SK-N-SH (cell line): ENCODE measurements around the gene DLK2. TPM values are rescaled to one million over a fixed set of nuclear protein-coding genes. Genes with fewer than 3 reads are reported as not detected.

Experiments
- CTCF ChIA-PET: fragments of 300-600, 350-600 bp; formaldehyde crosslinking; extraction: SDS; loops from one replicate; lab custom pipeline; 2021; lab: Yijun Ruan, JAX
- POLR2A ChIA-PET: fragments of 350-600 bp; sonication (Branson Sonifier 250); formaldehyde crosslinking; extraction: SDS; loops from one replicate; lab custom pipeline; 2020; ENCODE audit warnings: antibody characterized with exemption, inconsistent platforms; lab: Yijun Ruan, JAX
- DNase-seq: peaks from one replicate; pipeline ENCODE4 v3.0.0; 2012
- H2AFZ ChIP-seq: fragments of 200-600 bp; sonication (generic); 2 replicates; pipeline ENCODE4 v1.8.1; 2016; ENCODE audit warnings: antibody characterized with exemption, mild to moderate bottlenecking, low read depth
- H3F3A ChIP-seq: fragments of 200-600 bp; sonication (generic); replicated peaks from 2 replicates; pipeline ENCODE3; 2016; ENCODE audit warnings: antibody characterized with exemption, mild to moderate bottlenecking; ENCODE audit not compliant: insufficient read depth
- H3K27ac ChIP-seq, 2 experiments: fragments of 200-500 bp in 1 of 2; fragments of 200-600 bp in 1 of 2; sonication (Bioruptor generic) in 1 of 2; sonication (generic), shearing (Covaris generic) in 1 of 2; 2 replicates each; pipeline versions ENCODE4 v1.5.1 to v1.6.1; 2014 to 2016; ENCODE audit warnings: low read depth in 2 of 2, inconsistent platforms in 1 of 2, low read length in 1 of 2, mild to moderate bottlenecking in 1 of 2, mixed read lengths in 1 of 2
- H3K27me3 ChIP-seq: fragments of 200-600 bp; sonication (generic), shearing (Covaris generic); 2 replicates; pipeline ENCODE4 v1.6.1; 2016; ENCODE audit warnings: mixed run types; ENCODE audit not compliant: insufficient read depth
- H3K36me3 ChIP-seq, 2 experiments: fragments of 200-500 bp in 1 of 2; fragments of 200-600 bp in 1 of 2; sonication (Bioruptor generic) in 1 of 2; sonication (generic) in 1 of 2; replicated peaks in 1 of 2; 2 replicates each; pipeline versions ENCODE3 to v1.5.1; 2014 to 2016; ENCODE audit warnings: low read length in 1 of 2, mild to moderate bottlenecking in 1 of 2; ENCODE audit not compliant: insufficient read depth in 2 of 2, control insufficient read depth in 1 of 2
- H3K4me1 ChIP-seq, 2 experiments: fragments of 200-500 bp in 1 of 2; fragments of 200-600 bp in 1 of 2; sonication (Bioruptor generic) in 1 of 2; sonication (generic), shearing (Covaris generic) in 1 of 2; 2 replicates each; pipeline versions ENCODE4 v1.5.1 to v1.6.1; 2014 to 2016; ENCODE audit warnings: low read depth in 1 of 2, low read length in 1 of 2, mixed run types in 1 of 2; ENCODE audit not compliant: insufficient read depth in 2 of 2, control insufficient read depth in 1 of 2
- H3K4me2 ChIP-seq: fragments of 200-600 bp; sonication (generic), shearing (Covaris generic); 2 replicates; pipeline ENCODE4 v1.6.1; 2017; ENCODE audit warnings: mixed run types
- H3K4me3 ChIP-seq, 2 experiments: fragments of 200-500 bp in 1 of 2; fragments of 200-600 bp in 1 of 2; sonication (Bioruptor generic) in 1 of 2; sonication (generic), shearing (Covaris generic) in 1 of 2; 2 replicates each; pipeline versions ENCODE4 v1.5.1 to v1.8.1; 2014 to 2016; ENCODE audit warnings: low read depth in 2 of 2, inconsistent platforms in 1 of 2, low read length in 1 of 2, mild to moderate bottlenecking in 1 of 2, mixed read lengths in 1 of 2, moderate library complexity in 1 of 2
- H3K79me2 ChIP-seq: fragments of 200-600 bp; sonication (generic); 2 replicates; pipeline ENCODE4 v1.8.1; 2017; ENCODE audit warnings: mild to moderate bottlenecking; ENCODE audit not compliant: insufficient read depth
- H3K9ac ChIP-seq: fragments of 200-600 bp; sonication (generic); 2 replicates; pipeline ENCODE4 v1.6.1; 2017; ENCODE audit warnings: mixed run types
- H3K9me2 ChIP-seq: fragments of 200-600 bp; sonication (generic); 2 replicates; pipeline ENCODE4 v1.6.1; 2017; ENCODE audit warnings: mixed run types
- H3K9me3 ChIP-seq: fragments of 200-600 bp; sonication (generic); 2 replicates; pipeline ENCODE4 v1.6.1; 2017; ENCODE audit warnings: mixed run types, mild to moderate bottlenecking, moderate library complexity
- H4K20me1 ChIP-seq: fragments of 200-600 bp; sonication (generic); 2 replicates; pipeline ENCODE4 v1.6.1; 2017; ENCODE audit warnings: mild to moderate bottlenecking, mixed run types; ENCODE audit not compliant: insufficient read depth
- EP300 ChIP-seq, 2 experiments: IDR thresholded peaks; 2 replicates each; pipeline versions ENCODE4 v1.4.0 to v1.6.1; 2012; ENCODE audit warnings: borderline replicate concordance in 1 of 2, low read depth in 1 of 2, low read length in 1 of 2
- EZH2phosphoT487 ChIP-seq: fragments of 200-600 bp; sonication (generic); IDR thresholded peaks from 2 replicates; pipeline ENCODE4 v1.6.1; 2017; ENCODE audit warnings: low read depth, mixed run types, mild to moderate bottlenecking, antibody characterized with exemption, moderate library complexity, borderline replicate concordance
- FOSL2 ChIP-seq: IDR thresholded peaks from 2 replicates; pipeline ENCODE4 v1.4.0; 2012; ENCODE audit warnings: low read depth, mild to moderate bottlenecking, moderate library complexity, borderline replicate concordance
- FOXJ3 ChIP-seq: sonication (generic); formaldehyde crosslinking; IDR thresholded peaks from 2 replicates; pipeline ENCODE4 v1.5.1; 2020; ENCODE audit warnings: mild to moderate bottlenecking, missing genetic modification reagents
- FOXM1 ChIP-seq: IDR thresholded peaks from 2 replicates; pipeline ENCODE4 v1.4.0; 2012; ENCODE audit warnings: low read depth, mild to moderate bottlenecking
- GABPA ChIP-seq: IDR thresholded peaks from 2 replicates; pipeline ENCODE4 v1.4.0; 2012; ENCODE audit warnings: low read depth, mild to moderate bottlenecking
- GATA2 ChIP-seq: sonication (generic); formaldehyde crosslinking; IDR thresholded peaks from 2 replicates; pipeline ENCODE4 v1.5.0; 2020; ENCODE audit warnings: mild to moderate bottlenecking, missing genetic modification reagents
- JUND ChIP-seq: IDR thresholded peaks from 2 replicates; pipeline ENCODE4 v1.4.0; 2012
- NFIC ChIP-seq: IDR thresholded peaks from 2 replicates; pipeline ENCODE4 v1.4.0; 2012; ENCODE audit warnings: borderline replicate concordance
- NRF1 ChIP-seq: IDR thresholded peaks from 2 replicates; pipeline ENCODE4 v1.6.1; 2012; ENCODE audit warnings: low read depth, mild to moderate bottlenecking, low read length
- RCOR1 ChIP-seq: fragments of 150-350 bp; IDR thresholded peaks from 2 replicates; pipeline ENCODE4 v1.6.1; 2017; ENCODE audit warnings: antibody characterized with exemption, low read length
- RFX5 ChIP-seq: IDR thresholded peaks from 2 replicates; pipeline ENCODE4 v1.6.1; 2012; ENCODE audit warnings: mild to moderate bottlenecking, improper control_type of control experiment, low read length
- SIN3A ChIP-seq: IDR thresholded peaks from 2 replicates; pipeline ENCODE4 v1.6.1; 2012; ENCODE audit warnings: low read depth, mild to moderate bottlenecking, low read length, moderate library complexity, borderline replicate concordance
- TAF1 ChIP-seq: IDR thresholded peaks from 2 replicates; pipeline ENCODE4 v1.6.1; 2012; ENCODE audit warnings: low read depth, mild to moderate bottlenecking, low read length, moderate library complexity, borderline replicate concordance
- USF2 ChIP-seq: fragments of 150-350 bp; IDR thresholded peaks from 2 replicates; pipeline ENCODE4 v1.6.1; 2017; ENCODE audit warnings: antibody characterized with exemption, low read length, low read depth, borderline replicate concordance
- WGBS: methylation state at CpG from one replicate; pipeline ENCODE4 v1.1.6; 2017; ENCODE audit warnings: low lambda C conversion rate; 5-methylcytosine and 5-hydroxymethylcytosine counted together
- polyA plus RNA-seq, 3 experiments: library from polyadenylated mRNA; depleted of rRNA; stranded (reverse); fragments of >200 nt; gene quantifications; 2 replicates each; pipeline ENCODE4 v1.2.3, GENCODE V29; 2012
- TF ChIP-seq, protein P1 (sequence below): IDR thresholded peaks from 2 replicates; pipeline ENCODE4 v1.4.0; 2012; ENCODE audit warnings: low read depth, borderline replicate concordance
- TF ChIP-seq, protein P2 (sequence below): IDR thresholded peaks from 2 replicates; pipeline ENCODE4; 2012
- TF ChIP-seq, protein P3 (sequence below): IDR thresholded peaks from 2 replicates; pipeline ENCODE4 v1.4.0; 2012; ENCODE audit warnings: low read depth, borderline replicate concordance

Gene DLK2
- polyA plus RNA-seq, 1 of the 3 experiments (the other 2 are of a cell fraction), result 3.9 TPM

DNA sequence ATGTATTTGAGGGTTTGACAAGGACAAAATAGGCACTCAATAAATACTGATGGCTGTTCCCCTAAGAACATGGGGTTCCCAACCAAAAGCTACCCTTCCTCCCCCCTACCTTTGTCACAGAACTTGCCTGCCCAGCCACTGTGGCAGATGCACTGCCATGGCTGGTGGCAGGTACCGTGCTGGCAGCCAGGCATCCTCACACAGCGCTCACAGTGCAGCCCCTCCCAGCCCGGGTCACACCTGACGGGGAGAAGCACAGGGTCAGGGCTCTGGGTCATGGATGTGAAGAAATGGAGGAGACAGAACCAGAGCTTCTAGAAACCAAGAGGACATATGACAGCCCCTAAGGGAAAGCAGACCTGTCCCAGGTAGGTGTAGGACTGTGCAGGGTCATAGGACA is 2.5 kb downstream of the DLK2 start:
- H3K27me3 ChIP-seq, result peaks cover 7% of the 10 kb centered on the region; the same call in 1 of the 2 replicates
- H3K79me2 ChIP-seq, result no peaks in the 10 kb centered on the region
- no peak for TF ChIP-seq JUND
- no peak for TF ChIP-seq RFX5
- TF ChIP-seq FOXJ3 (CRISPR knock-in tag), result no peak
- TF ChIP-seq, protein P1, sequence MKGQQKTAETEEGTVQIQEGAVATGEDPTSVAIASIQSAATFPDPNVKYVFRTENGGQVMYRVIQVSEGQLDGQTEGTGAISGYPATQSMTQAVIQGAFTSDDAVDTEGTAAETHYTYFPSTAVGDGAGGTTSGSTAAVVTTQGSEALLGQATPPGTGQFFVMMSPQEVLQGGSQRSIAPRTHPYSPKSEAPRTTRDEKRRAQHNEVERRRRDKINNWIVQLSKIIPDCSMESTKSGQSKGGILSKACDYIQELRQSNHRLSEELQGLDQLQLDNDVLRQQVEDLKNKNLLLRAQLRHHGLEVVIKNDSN, result no peak
- TF ChIP-seq GABPA, result no peak
- TF ChIP-seq FOSL2, result no peak
- TF ChIP-seq NFIC, result no peak
- TF ChIP-seq, protein P2, sequence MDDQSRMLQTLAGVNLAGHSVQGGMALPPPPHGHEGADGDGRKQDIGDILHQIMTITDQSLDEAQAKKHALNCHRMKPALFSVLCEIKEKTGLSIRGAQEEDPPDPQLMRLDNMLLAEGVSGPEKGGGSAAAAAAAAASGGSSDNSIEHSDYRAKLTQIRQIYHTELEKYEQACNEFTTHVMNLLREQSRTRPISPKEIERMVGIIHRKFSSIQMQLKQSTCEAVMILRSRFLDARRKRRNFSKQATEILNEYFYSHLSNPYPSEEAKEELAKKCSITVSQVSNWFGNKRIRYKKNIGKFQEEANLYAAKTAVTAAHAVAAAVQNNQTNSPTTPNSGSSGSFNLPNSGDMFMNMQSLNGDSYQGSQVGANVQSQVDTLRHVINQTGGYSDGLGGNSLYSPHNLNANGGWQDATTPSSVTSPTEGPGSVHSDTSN, result no peak
- TF ChIP-seq RCOR1, result no peak
- TF ChIP-seq, protein P3, sequence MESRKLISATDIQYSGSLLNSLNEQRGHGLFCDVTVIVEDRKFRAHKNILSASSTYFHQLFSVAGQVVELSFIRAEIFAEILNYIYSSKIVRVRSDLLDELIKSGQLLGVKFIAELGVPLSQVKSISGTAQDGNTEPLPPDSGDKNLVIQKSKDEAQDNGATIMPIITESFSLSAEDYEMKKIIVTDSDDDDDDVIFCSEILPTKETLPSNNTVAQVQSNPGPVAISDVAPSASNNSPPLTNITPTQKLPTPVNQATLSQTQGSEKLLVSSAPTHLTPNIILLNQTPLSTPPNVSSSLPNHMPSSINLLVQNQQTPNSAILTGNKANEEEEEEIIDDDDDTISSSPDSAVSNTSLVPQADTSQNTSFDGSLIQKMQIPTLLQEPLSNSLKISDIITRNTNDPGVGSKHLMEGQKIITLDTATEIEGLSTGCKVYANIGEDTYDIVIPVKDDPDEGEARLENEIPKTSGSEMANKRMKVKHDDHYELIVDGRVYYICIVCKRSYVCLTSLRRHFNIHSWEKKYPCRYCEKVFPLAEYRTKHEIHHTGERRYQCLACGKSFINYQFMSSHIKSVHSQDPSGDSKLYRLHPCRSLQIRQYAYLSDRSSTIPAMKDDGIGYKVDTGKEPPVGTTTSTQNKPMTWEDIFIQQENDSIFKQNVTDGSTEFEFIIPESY, result no peak
- no peaks in the 10 kb centered on the region for H3K9me3 ChIP-seq
- peaks cover 0 to 8% of the 10 kb centered on the region in 2 experiments; a peak in 1 of 4 replicates for H3K4me1 ChIP-seq
- H3K9ac ChIP-seq, result no peak overlapping the region
- H4K20me1 ChIP-seq, result no peaks in the 10 kb centered on the region
- peaks cover 3 to 24% of the 10 kb centered on the region in 2 experiments for H3K36me3 ChIP-seq
- DNase-seq, result no peak
- no peak overlapping the region for H3K27ac ChIP-seq
- peaks cover 11% of the 10 kb centered on the region for H3F3A ChIP-seq
- no peak overlapping the region for H2AFZ ChIP-seq
- POLR2A ChIA-PET, result interaction anchor here (0.8 kb wide), 1 partner anchor 12 kb away, joined by 3 read pairs; no protein-coding TSS in a partner anchor
- CTCF ChIA-PET, result interaction anchor here (0.9 to 14.6 kb wide), 6 partner anchors 17 to 63 kb away, joined by 3 to 382 read pairs (median 4); partner anchors contain the start of gene LRRC73
- H3K9me2 ChIP-seq, result no peaks in the 10 kb centered on the region
- no peak overlapping the region for H3K4me2 ChIP-seq
- no peak overlapping the region for H3K4me3 ChIP-seq
- WGBS, result 100% methylated on average over 2 of the region's 4 CpGs

GRCh38 chr6:43451939-43452338 is 3.4 kb downstream of the DLK2 start:
- H3F3A ChIP-seq, result peaks cover 11% of the 10 kb centered on the region
- H3K4me2 ChIP-seq, result no peak overlapping the region
- no peaks in the 10 kb centered on the region for H3K9me2 ChIP-seq
- H3K36me3 ChIP-seq, result peaks cover 3 to 33% of the 10 kb centered on the region in 2 experiments
- no peaks in the 10 kb centered on the region for H4K20me1 ChIP-seq
- H3K9ac ChIP-seq, result no peak overlapping the region
- H3K27me3 ChIP-seq, result peaks cover 7% of the 10 kb centered on the region; the same call in 1 of the 2 replicates
- no peak overlapping the region for H2AFZ ChIP-seq
- no peaks in the 10 kb centered on the region for H3K79me2 ChIP-seq
- H3K4me3 ChIP-seq, result no peak overlapping the region
- POLR2A ChIA-PET, result no interaction called here
- H3K9me3 ChIP-seq, result no peaks in the 10 kb centered on the region
- peaks cover 0 to 8% of the 10 kb centered on the region in 2 experiments; a peak in 1 of 4 replicates for H3K4me1 ChIP-seq
- WGBS, result 97% methylated on average over 7 of the region's 8 CpGs
- no peak for DNase-seq
- H3K27ac ChIP-seq, result no peak overlapping the region
- CTCF ChIA-PET, result interaction anchor here (0.9 to 14.6 kb wide), 4 partner anchors 16 to 64 kb away, joined by 3 to 382 read pairs (median 19); partner anchors contain the start of gene LRRC73
- no peak for TF ChIP-seq SIN3A
- TF ChIP-seq FOXM1, result no peak
- no peak for TF ChIP-seq USF2
- TF ChIP-seq EP300 (IDR thresholded peaks at IDR 0.05; ENCODE audit: borderline replicate concordance in 1 of 2, low read depth in 1 of 2, low read length in 1 of 2), result no peak
- TF ChIP-seq NFIC, result no peak
- no peak for TF ChIP-seq RFX5
- TF ChIP-seq, protein P3, result no peak
- no peak for TF ChIP-seq NRF1
- TF ChIP-seq EZH2phosphoT487, result no peak
- TF ChIP-seq, protein P2, result no peak
- no peak for TF ChIP-seq FOSL2
- TF ChIP-seq GABPA, result no peak
- TF ChIP-seq TAF1, result no peak
- no peak for TF ChIP-seq GATA2
